Measurements from ENCODE around the gene FSTL5.
A peak's percentile ranks its signal among the peaks of the same experiment; 100 is the strongest.

The FSTL5 gene

GRCh38 chr4:161702287-161702686 lies 461.5 kb downstream of the FSTL5 start:
- TF ChIP-seq CTCF (IDR thresholded peaks at IDR 0.05; ENCODE audit: low read length) = 0 out of 2 replicates have a peak, but pooled peaks have one; percentile 9
- TF ChIP-seq EZH2 (optimal IDR thresholded peaks at IDR 0.05; ENCODE audit: low read depth, low read length) = no peak
- Histone ChIP-seq H3K4me1 (ENCODE audit: low read length) (no peaks in the 10 kb centered on the region), H3K27me3 (replicated peaks; ENCODE audit: insufficient read depth, low read length) (no peaks in the 10 kb centered on the region), H4K20me1 (ENCODE audit: insufficient read depth, low read length) (no peaks in the 10 kb centered on the region), H3K9ac (ENCODE audit: low read length) (no peak overlapping the region), H3K27ac (ENCODE audit: low read length) (no peak overlapping the region), H3K4me2 (ENCODE audit: low read depth, low read length) (no peak overlapping the region), H2AFZ (ENCODE audit: low read length) (no peak overlapping the region), H3K36me3 (replicated peaks; ENCODE audit: insufficient read depth, low read length) (no peaks in the 10 kb centered on the region), H3K4me3 (ENCODE audit: low read length) (no peak overlapping the region), H3K9me2 (replicated peaks; ENCODE audit: insufficient read depth, low read length) (no peaks in the 10 kb centered on the region), H3F3A (ENCODE audit: insufficient read depth, low read length) (no peaks in the 10 kb centered on the region), H3K9me3 (replicated peaks; ENCODE audit: insufficient read depth, low read length) (no peaks in the 10 kb centered on the region), H3K79me2 (ENCODE audit: low read length) (no peaks in the 10 kb centered on the region)
- no peak for DNase-seq

- Histone ChIP-seq H3K9me2 (replicated peaks; ENCODE audit: insufficient read depth, low read length) (no peaks in the 10 kb centered on the region), H3K4me2 (ENCODE audit: low read depth, low read length) (no peak overlapping the region), H3K27ac (ENCODE audit: low read length) (no peak overlapping the region), H4K20me1 (ENCODE audit: insufficient read depth, low read length) (no peaks in the 10 kb centered on the region), H3K4me1 (ENCODE audit: low read length) (no peaks in the 10 kb centered on the region), H3K27me3 (replicated peaks; ENCODE audit: insufficient read depth, low read length) (no peaks in the 10 kb centered on the region), H3K9me3 (replicated peaks; ENCODE audit: insufficient read depth, low read length) (no peaks in the 10 kb centered on the region), H3K4me3 (ENCODE audit: low read length) (no peak overlapping the region), H3K79me2 (ENCODE audit: low read length) (no peaks in the 10 kb centered on the region), H3K36me3 (replicated peaks; ENCODE audit: insufficient read depth, low read length) (no peaks in the 10 kb centered on the region), H2AFZ (ENCODE audit: low read length) (no peak overlapping the region), H3F3A (ENCODE audit: insufficient read depth, low read length) (no peaks in the 10 kb centered on the region), H3K9ac (ENCODE audit: low read length) (no peak overlapping the region)
- TF ChIP-seq EZH2 (optimal IDR thresholded peaks at IDR 0.05; ENCODE audit: low read depth, low read length) (no peak), EZH2phosphoT487 (IDR thresholded peaks at IDR 0.05; ENCODE audit: low read length) (no peak), CTCF (IDR thresholded peaks at IDR 0.05; ENCODE audit: low read length) (no peak)
- no peak for DNase-seq
These were observed 466.9 kb downstream of the FSTL5 start for GRCh38 chr4:161696944-161697343.

- Histone ChIP-seq H3K4me1 (ENCODE audit: low read length) (no peaks in the 10 kb centered on the region), H3K36me3 (replicated peaks; ENCODE audit: insufficient read depth, low read length) (no peaks in the 10 kb centered on the region), H4K20me1 (ENCODE audit: insufficient read depth, low read length) (no peaks in the 10 kb centered on the region), H3F3A (ENCODE audit: insufficient read depth, low read length) (no peaks in the 10 kb centered on the region), H3K27me3 (replicated peaks; ENCODE audit: insufficient read depth, low read length) (no peaks in the 10 kb centered on the region), H3K79me2 (ENCODE audit: low read length) (no peaks in the 10 kb centered on the region), H3K9me2 (replicated peaks; ENCODE audit: insufficient read depth, low read length) (no peaks in the 10 kb centered on the region), H3K4me2 (ENCODE audit: low read depth, low read length) (no peak overlapping the region), H3K9ac (ENCODE audit: low read length) (no peak overlapping the region), H2AFZ (ENCODE audit: low read length) (no peak overlapping the region), H3K27ac (ENCODE audit: low read length) (no peak overlapping the region), H3K9me3 (replicated peaks; ENCODE audit: insufficient read depth, low read length) (no peaks in the 10 kb centered on the region), H3K4me3 (ENCODE audit: low read length) (no peak overlapping the region)
- DNase-seq = no peak
- TF ChIP-seq EZH2 (optimal IDR thresholded peaks at IDR 0.05; ENCODE audit: low read depth, low read length) (no peak), EZH2phosphoT487 (IDR thresholded peaks at IDR 0.05; ENCODE audit: low read length) (no peak), CTCF (IDR thresholded peaks at IDR 0.05; ENCODE audit: low read length) (no peak)
These were observed 483.7 kb downstream of the FSTL5 start for GRCh38 chr4:161680146-161680545.
